ENCODE measurements around the gene AUH. TPM values are rescaled to one million over a fixed set of nuclear protein-coding genes. Genes with fewer than 3 reads are reported as not detected.

AUH gene
- total RNA-seq, 1 donor from 2014 or later: 24.9 TPM

- Mint-ChIP-seq H3K36me3 (ENCODE audit: insufficient read depth) (peaks cover 11% of the 10 kb centered on the region), H3K27me3 (no peaks in the 10 kb centered on the region), H3K27ac (peak overlapping the region; percentile 94), H3K4me3 (ENCODE audit: low read depth) (no peak overlapping the region), H3K4me1 (ENCODE audit: low read depth) (peaks cover 30% of the 10 kb centered on the region), H3K9me3 (ENCODE audit: low read depth) (peaks cover 24% of the 10 kb centered on the region)
- TF ChIP-seq CTCF (IDR thresholded peaks at IDR 0.05; ENCODE audit: unreplicated experiment): no peak
- DNase-seq (ENCODE audit: low spot score, unreplicated experiment): no peak
These were observed 163.3 kb downstream of the AUH start for GRCh38 chr9:91198405-91198804.

- H3K4me3 Mint-ChIP-seq (ENCODE audit: low read depth): peak overlapping the region; percentile 38
- DNase-seq (ENCODE audit: low spot score, unreplicated experiment): no peak
These were observed 164.2 kb downstream of the AUH start for GRCh38 chr9:91197232-91198181.

GRCh38 chr9:91196103-91196950, 165.4 kb downstream of the AUH start:
- no peak for TF ChIP-seq CTCF (IDR thresholded peaks at IDR 0.05; ENCODE audit: unreplicated experiment)
- Mint-ChIP-seq H3K27ac (peak overlapping the region; percentile 37), H3K4me1 (ENCODE audit: low read depth) (peaks cover 42% of the 10 kb centered on the region), H3K9me3 (ENCODE audit: low read depth) (peaks cover 9% of the 10 kb centered on the region), H3K27me3 (no peaks in the 10 kb centered on the region), H3K36me3 (ENCODE audit: insufficient read depth) (peaks cover 4% of the 10 kb centered on the region), H3K4me3 (ENCODE audit: low read depth) (no peak overlapping the region)
- no peak for DNase-seq (ENCODE audit: low spot score, unreplicated experiment)

More at GRCh38 chr9:91197232-91198181, 164.2 kb downstream of the AUH start:
- peaks cover 9% of the 10 kb centered on the region for H3K36me3 Mint-ChIP-seq (ENCODE audit: insufficient read depth)
- no peak for TF ChIP-seq CTCF (IDR thresholded peaks at IDR 0.05; ENCODE audit: unreplicated experiment)
- peaks cover 33% of the 10 kb centered on the region for H3K4me1 Mint-ChIP-seq (ENCODE audit: low read depth)
- H3K27me3 Mint-ChIP-seq: no peaks in the 10 kb centered on the region
- peaks cover 18% of the 10 kb centered on the region for H3K9me3 Mint-ChIP-seq (ENCODE audit: low read depth)
- peak overlapping the region; percentile 94 for H3K27ac Mint-ChIP-seq

GRCh38 chr9:91195372-91196012, 166.2 kb downstream of the AUH start:
- peaks cover 2% of the 10 kb centered on the region for H3K36me3 Mint-ChIP-seq (ENCODE audit: insufficient read depth)
- no peaks in the 10 kb centered on the region for H3K27me3 Mint-ChIP-seq
- no peak for TF ChIP-seq CTCF (IDR thresholded peaks at IDR 0.05; ENCODE audit: unreplicated experiment)
- H3K4me1 Mint-ChIP-seq (ENCODE audit: low read depth): peaks cover 42% of the 10 kb centered on the region
- no peak overlapping the region for H3K4me3 Mint-ChIP-seq (ENCODE audit: low read depth)
- peaks cover 3% of the 10 kb centered on the region for H3K9me3 Mint-ChIP-seq (ENCODE audit: low read depth)
- no peak overlapping the region for H3K27ac Mint-ChIP-seq
- DNase-seq (ENCODE audit: low spot score, unreplicated experiment): no peak

Measured in progenitor cell of endocrine pancreas (in vitro differentiated cells).